OCI-LY1 (cell line): ENCODE results near the gene SEPTIN3.

ENCODE experiments used
- H2AFZ ChIP-seq: fragments of 200-600 bp; sonication (generic), shearing (Covaris generic); 2 replicates; pipeline ENCODE4 v1.6.0; 2014; ENCODE audit warnings: antibody characterized with exemption, mild to moderate bottlenecking, low read length
- H3F3A ChIP-seq: fragments of 200-600 bp; sonication (generic), shearing (Covaris generic); 2 replicates; pipeline ENCODE4 v1.6.0; 2014; ENCODE audit warnings: mild to moderate bottlenecking, antibody characterized with exemption, low read length, moderate library complexity; ENCODE audit not compliant: insufficient read depth
- H3K27ac ChIP-seq: fragments of 200-600 bp; sonication (generic); 2 replicates; pipeline ENCODE4 v1.5.1; 2014; ENCODE audit warnings: low read length, mixed run types, mild to moderate bottlenecking, low read depth; ENCODE audit not compliant: poor library complexity, severe bottlenecking
- H3K27me3 ChIP-seq: fragments of 200-600 bp; sonication (generic); 2 replicates; pipeline ENCODE4 v1.6.0; 2014; ENCODE audit warnings: antibody characterized with exemption, mild to moderate bottlenecking, low read length, moderate library complexity; ENCODE audit not compliant: insufficient read depth
- H3K36me3 ChIP-seq: fragments of 200-600 bp; sonication (generic); 2 replicates; pipeline ENCODE4 v1.6.1; 2014; ENCODE audit warnings: mild to moderate bottlenecking, antibody characterized with exemption, low read length, moderate library complexity, mixed read lengths; ENCODE audit not compliant: insufficient read depth
- H3K4me1 ChIP-seq: fragments of 200-600 bp; sonication (generic); 2 replicates; pipeline ENCODE4 v1.5.1; 2014; ENCODE audit warnings: mild to moderate bottlenecking, low read length, moderate library complexity; ENCODE audit not compliant: insufficient read depth, severe bottlenecking
- H3K4me2 ChIP-seq: fragments of 200-600 bp; sonication (generic), shearing (Covaris generic); 2 replicates; pipeline ENCODE4 v1.6.1; 2014; ENCODE audit warnings: low read length
- H3K4me3 ChIP-seq: fragments of 200-600 bp; sonication (generic); 2 replicates; pipeline ENCODE4 v1.5.1; 2014; ENCODE audit warnings: low read length, low read depth, mild to moderate bottlenecking, mixed read lengths; ENCODE audit not compliant: poor library complexity, severe bottlenecking
- H3K79me2 ChIP-seq: fragments of 200-600 bp; shearing (Covaris generic); 2 replicates; pipeline ENCODE4 v1.6.1; 2016; ENCODE audit warnings: mixed run types, low read length, mixed read lengths; ENCODE audit not compliant: insufficient read depth
- H3K9ac ChIP-seq: fragments of 200-600 bp; sonication (generic), shearing (Covaris generic); 2 replicates; pipeline ENCODE4 v1.6.1; 2014; ENCODE audit warnings: mild to moderate bottlenecking, low read length, mixed read lengths
- H3K9me2 ChIP-seq: fragments of 200-600 bp; sonication (generic), shearing (Covaris generic); 2 replicates; pipeline ENCODE4 v1.6.1; 2014; ENCODE audit warnings: low read depth, mild to moderate bottlenecking, low read length, mixed read lengths
- H3K9me3 ChIP-seq: fragments of 200-600 bp; shearing (Covaris generic); 2 replicates; pipeline ENCODE4 v1.6.1; 2014; ENCODE audit warnings: low read length, mixed read lengths
- H4K20me1 ChIP-seq: fragments of 200-600 bp; sonication (generic), shearing (Covaris generic); 2 replicates; pipeline ENCODE4 v1.6.0; 2016; ENCODE audit warnings: mild to moderate bottlenecking, low read length; ENCODE audit not compliant: insufficient read depth
- CTCF ChIP-seq: fragments of 200-600 bp; sonication (generic), shearing (Covaris generic); IDR thresholded peaks from 2 replicates; pipeline ENCODE4 v1.5.1; 2017; ENCODE audit warnings: mild to moderate bottlenecking, antibody characterized with exemption, low read length, moderate library complexity, mixed read lengths
- EZH2 ChIP-seq: fragments of 200-600 bp; sonication (generic), shearing (Covaris generic); IDR thresholded peaks from 2 replicates; pipeline ENCODE4 v1.8.0; 2017; ENCODE audit warnings: borderline replicate concordance, mixed run types, mild to moderate bottlenecking, antibody characterized with exemption, low read length, moderate library complexity, mixed read lengths

Gene SEPTIN3

GRCh38 chr22:41989246-41989645 is 20.0 kb downstream of the SEPTIN3 start:
- Histone ChIP-seq H3K9me3 (no peaks in the 10 kb centered on the region), H3K4me2 (no peak overlapping the region), H3K4me1 (no peaks in the 10 kb centered on the region), H3K27ac (no peak overlapping the region), H3K36me3 (no peaks in the 10 kb centered on the region), H3F3A (no peaks in the 10 kb centered on the region), H3K9me2 (no peaks in the 10 kb centered on the region), H3K4me3 (no peak overlapping the region), H3K9ac (no peak overlapping the region), H3K79me2 (no peaks in the 10 kb centered on the region), H3K27me3 (peaks cover 19% of the 10 kb centered on the region), H2AFZ (no peak overlapping the region), H4K20me1 (no peaks in the 10 kb centered on the region)
- TF ChIP-seq EZH2, result no peak
- no peak for TF ChIP-seq CTCF

GRCh38 chr22:41991111-41991510 is 21.9 kb downstream of the SEPTIN3 start:
- Histone ChIP-seq H3K79me2 (no peaks in the 10 kb centered on the region), H3K27ac (no peak overlapping the region), H3K4me1 (no peaks in the 10 kb centered on the region), H3K9ac (no peak overlapping the region), H3K4me2 (no peak overlapping the region), H3K36me3 (no peaks in the 10 kb centered on the region), H3K4me3 (no peak overlapping the region), H3K9me3 (no peaks in the 10 kb centered on the region), H3K27me3 (peaks cover 19% of the 10 kb centered on the region), H2AFZ (no peak overlapping the region), H3F3A (no peaks in the 10 kb centered on the region), H4K20me1 (no peaks in the 10 kb centered on the region), H3K9me2 (no peaks in the 10 kb centered on the region)
- TF ChIP-seq EZH2 (no peak), CTCF (no peak)

GRCh38 chr22:41992496-41992895 is 23.3 kb downstream of the SEPTIN3 start:
- no peak overlapping the region for H2AFZ ChIP-seq
- no peak for TF ChIP-seq EZH2
- TF ChIP-seq CTCF, result no peak
- H3K4me2 ChIP-seq, result no peak overlapping the region
- H3K27ac ChIP-seq, result no peak overlapping the region
- H3F3A ChIP-seq, result no peaks in the 10 kb centered on the region
- H3K79me2 ChIP-seq, result no peaks in the 10 kb centered on the region
- H4K20me1 ChIP-seq, result no peaks in the 10 kb centered on the region
- no peaks in the 10 kb centered on the region for H3K36me3 ChIP-seq
- no peaks in the 10 kb centered on the region for H3K4me1 ChIP-seq
- no peaks in the 10 kb centered on the region for H3K9me2 ChIP-seq
- H3K4me3 ChIP-seq, result no peak overlapping the region
- H3K9me3 ChIP-seq, result no peaks in the 10 kb centered on the region
- peaks cover 24% of the 10 kb centered on the region for H3K27me3 ChIP-seq
- no peak overlapping the region for H3K9ac ChIP-seq
